ENCODE measurements around the gene OCA2. TPM values are rescaled to one million over a fixed set of nuclear protein-coding genes. Genes with fewer than 3 reads are reported as not detected.

The OCA2 gene
- total RNA-seq, 1 experiment from 2014 or later = 0.13 TPM

DNA sequence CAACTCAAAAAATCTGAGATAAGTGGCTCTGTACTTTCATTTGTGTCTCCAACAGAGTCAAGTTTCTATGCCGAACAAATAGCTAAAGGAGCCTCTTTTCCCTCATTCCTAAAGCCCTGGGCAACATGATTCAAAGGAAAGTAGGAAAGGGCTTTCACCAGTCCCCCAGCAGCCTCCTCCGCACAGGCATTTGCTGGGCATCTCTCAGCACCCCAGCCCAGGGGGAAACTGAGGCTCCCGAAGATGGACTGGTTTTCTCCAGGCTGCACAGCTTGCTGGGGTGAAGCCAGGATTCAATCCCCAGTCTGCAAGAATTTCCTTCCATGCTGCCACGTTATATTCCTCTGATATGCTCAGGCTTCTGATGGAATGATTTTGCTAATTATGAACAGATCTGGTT, 163.8 kb downstream of the OCA2 start:
- Histone ChIP-seq H3K27me3 (ENCODE audit: control insufficient read depth, insufficient read depth, low read length) (no peaks in the 10 kb centered on the region), H3K27ac (ENCODE audit: low read length) (no peak overlapping the region), H3K4me1 (ENCODE audit: control insufficient read depth, insufficient read depth, low read length) (no peaks in the 10 kb centered on the region), H3K9me3 (ENCODE audit: control insufficient read depth, insufficient read depth, low read depth, low read length) (no peaks in the 10 kb centered on the region), H3K4me3 (ENCODE audit: low read depth in 2 of 2, low read length in 2 of 2) (no peak overlapping the region), H3K36me3 (ENCODE audit: control insufficient read depth, insufficient read depth, low read length) (no peaks in the 10 kb centered on the region)
- no peak for ATAC-seq
- in situ Hi-C loops (cut with HindIII; ENCODE audit: low pct_unique_long_range_greater_than_20kb, low sequenced_read_pairs) = no loop called here
- ChIA-PET CTCF (no interaction called here), POLR2A (no interaction called here)
- no TSS peak for BruUV-seq (replicated peaks)
- TF ChIP-seq POLR2AphosphoS5 (IDR thresholded peaks at IDR 0.05; ENCODE audit: low read depth, low read length) (no peak), SIN3A (IDR thresholded peaks at IDR 0.05; ENCODE audit: borderline replicate concordance, insufficient read depth, low read depth, low read length) (no peak), TCF7L2 (IDR thresholded peaks at IDR 0.05; ENCODE audit: low read depth, low read length) (no peak)
- TF ChIP-seq, protein P1, sequence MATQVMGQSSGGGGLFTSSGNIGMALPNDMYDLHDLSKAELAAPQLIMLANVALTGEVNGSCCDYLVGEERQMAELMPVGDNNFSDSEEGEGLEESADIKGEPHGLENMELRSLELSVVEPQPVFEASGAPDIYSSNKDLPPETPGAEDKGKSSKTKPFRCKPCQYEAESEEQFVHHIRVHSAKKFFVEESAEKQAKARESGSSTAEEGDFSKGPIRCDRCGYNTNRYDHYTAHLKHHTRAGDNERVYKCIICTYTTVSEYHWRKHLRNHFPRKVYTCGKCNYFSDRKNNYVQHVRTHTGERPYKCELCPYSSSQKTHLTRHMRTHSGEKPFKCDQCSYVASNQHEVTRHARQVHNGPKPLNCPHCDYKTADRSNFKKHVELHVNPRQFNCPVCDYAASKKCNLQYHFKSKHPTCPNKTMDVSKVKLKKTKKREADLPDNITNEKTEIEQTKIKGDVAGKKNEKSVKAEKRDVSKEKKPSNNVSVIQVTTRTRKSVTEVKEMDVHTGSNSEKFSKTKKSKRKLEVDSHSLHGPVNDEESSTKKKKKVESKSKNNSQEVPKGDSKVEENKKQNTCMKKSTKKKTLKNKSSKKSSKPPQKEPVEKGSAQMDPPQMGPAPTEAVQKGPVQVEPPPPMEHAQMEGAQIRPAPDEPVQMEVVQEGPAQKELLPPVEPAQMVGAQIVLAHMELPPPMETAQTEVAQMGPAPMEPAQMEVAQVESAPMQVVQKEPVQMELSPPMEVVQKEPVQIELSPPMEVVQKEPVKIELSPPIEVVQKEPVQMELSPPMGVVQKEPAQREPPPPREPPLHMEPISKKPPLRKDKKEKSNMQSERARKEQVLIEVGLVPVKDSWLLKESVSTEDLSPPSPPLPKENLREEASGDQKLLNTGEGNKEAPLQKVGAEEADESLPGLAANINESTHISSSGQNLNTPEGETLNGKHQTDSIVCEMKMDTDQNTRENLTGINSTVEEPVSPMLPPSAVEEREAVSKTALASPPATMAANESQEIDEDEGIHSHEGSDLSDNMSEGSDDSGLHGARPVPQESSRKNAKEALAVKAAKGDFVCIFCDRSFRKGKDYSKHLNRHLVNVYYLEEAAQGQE (IDR thresholded peaks at IDR 0.05; ENCODE audit: insufficient read depth in 1 of 2, low read depth in 2 of 2, low read length in 1 of 2) = no peak
- TF ChIP-seq, protein P2, sequence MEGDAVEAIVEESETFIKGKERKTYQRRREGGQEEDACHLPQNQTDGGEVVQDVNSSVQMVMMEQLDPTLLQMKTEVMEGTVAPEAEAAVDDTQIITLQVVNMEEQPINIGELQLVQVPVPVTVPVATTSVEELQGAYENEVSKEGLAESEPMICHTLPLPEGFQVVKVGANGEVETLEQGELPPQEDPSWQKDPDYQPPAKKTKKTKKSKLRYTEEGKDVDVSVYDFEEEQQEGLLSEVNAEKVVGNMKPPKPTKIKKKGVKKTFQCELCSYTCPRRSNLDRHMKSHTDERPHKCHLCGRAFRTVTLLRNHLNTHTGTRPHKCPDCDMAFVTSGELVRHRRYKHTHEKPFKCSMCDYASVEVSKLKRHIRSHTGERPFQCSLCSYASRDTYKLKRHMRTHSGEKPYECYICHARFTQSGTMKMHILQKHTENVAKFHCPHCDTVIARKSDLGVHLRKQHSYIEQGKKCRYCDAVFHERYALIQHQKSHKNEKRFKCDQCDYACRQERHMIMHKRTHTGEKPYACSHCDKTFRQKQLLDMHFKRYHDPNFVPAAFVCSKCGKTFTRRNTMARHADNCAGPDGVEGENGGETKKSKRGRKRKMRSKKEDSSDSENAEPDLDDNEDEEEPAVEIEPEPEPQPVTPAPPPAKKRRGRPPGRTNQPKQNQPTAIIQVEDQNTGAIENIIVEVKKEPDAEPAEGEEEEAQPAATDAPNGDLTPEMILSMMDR (IDR thresholded peaks at IDR 0.05) = no peak
- no peak for DNase-seq (ENCODE audit: low read depth, low spot score)
- intact Hi-C loops (cut with micrococcal nuclease; ENCODE audit: unreplicated experiment) = no loop called here

DNA sequence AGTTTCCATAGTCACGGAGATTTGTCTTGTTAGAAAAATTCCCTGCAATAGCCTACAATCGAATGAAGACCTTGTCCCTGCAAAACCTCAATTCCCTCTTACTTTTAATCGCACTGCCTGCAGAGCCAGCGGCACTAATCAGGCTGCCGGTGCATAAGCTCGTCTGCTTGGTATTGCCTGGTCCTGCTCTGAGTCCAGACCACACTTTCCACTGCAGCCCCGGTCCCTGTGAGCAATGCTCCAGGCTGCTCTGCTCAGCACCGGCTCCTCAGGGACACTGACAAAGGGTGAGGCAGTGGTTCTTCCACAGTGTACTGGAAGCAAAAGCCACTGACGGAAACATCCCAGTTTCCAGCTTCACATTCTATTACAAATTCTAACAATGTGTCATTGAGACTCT, 164.3 kb downstream of the OCA2 start:
- Histone ChIP-seq H3K36me3 (ENCODE audit: control insufficient read depth, insufficient read depth, low read length) (no peaks in the 10 kb centered on the region), H3K9me3 (ENCODE audit: control insufficient read depth, insufficient read depth, low read depth, low read length) (no peaks in the 10 kb centered on the region), H3K4me3 (ENCODE audit: low read depth in 2 of 2, low read length in 2 of 2) (no peak overlapping the region), H3K27ac (ENCODE audit: low read length) (no peak overlapping the region), H3K4me1 (ENCODE audit: control insufficient read depth, insufficient read depth, low read length) (no peaks in the 10 kb centered on the region), H3K27me3 (ENCODE audit: control insufficient read depth, insufficient read depth, low read length) (no peaks in the 10 kb centered on the region)
- intact Hi-C loops (cut with micrococcal nuclease; ENCODE audit: unreplicated experiment) = no loop called here
- POLR2A ChIA-PET = no interaction called here
- CTCF ChIA-PET = no interaction called here
- DNase-seq (ENCODE audit: low read depth, low spot score) = no peak
- no TSS peak for BruUV-seq (replicated peaks)
- in situ Hi-C loops (cut with HindIII; ENCODE audit: low pct_unique_long_range_greater_than_20kb, low sequenced_read_pairs) = no loop called here
- no peak for ATAC-seq
- TF ChIP-seq SIN3A (IDR thresholded peaks at IDR 0.05; ENCODE audit: borderline replicate concordance, insufficient read depth, low read depth, low read length) (no peak), TCF7L2 (IDR thresholded peaks at IDR 0.05; ENCODE audit: low read depth, low read length) (no peak)
- TF ChIP-seq, protein P2 (IDR thresholded peaks at IDR 0.05) = no peak

Data from Panc1 (cell line).